Kidney epithelial cell (primary cell): ENCODE results near the gene CDH22. TPM values are rescaled to one million over a fixed set of nuclear protein-coding genes. Genes with fewer than 3 reads are reported as not detected.

ENCODE experiments used
- DNase-seq: peaks from one replicate; pipeline ENCODE4 v3.0.0-alpha.2; 2010; ENCODE audit warnings: low read depth
- H3K27me3 ChIP-seq: 2 replicates; pipeline ENCODE4 v1.6.0; 2011; ENCODE audit warnings: low read length; ENCODE audit not compliant: control insufficient read depth, insufficient read depth
- H3K36me3 ChIP-seq: 2 replicates; pipeline ENCODE4 v1.5.1; 2011; ENCODE audit warnings: low read length; ENCODE audit not compliant: control insufficient read depth, insufficient read depth
- H3K4me3 ChIP-seq: 2 replicates; pipeline ENCODE4 v1.5.1; 2011; ENCODE audit warnings: low read depth, mild to moderate bottlenecking, control low read depth, low read length
- total RNA-seq: library from RNA; depleted of rRNA; stranded (reverse); fragments of >200 nt; gene quantifications from 2 replicates; pipeline ENCODE4 v1.2.3, GENCODE V29; 2015
- TF ChIP-seq, protein P1 (sequence below): IDR thresholded peaks from 2 replicates; pipeline ENCODE4 v1.5.1; 2011; ENCODE audit warnings: mild to moderate bottlenecking, moderate library complexity, low read length, control low read depth, inconsistent platforms; ENCODE audit not compliant: insufficient read depth, poor library complexity, severe bottlenecking

The CDH22 gene
- total RNA-seq, 1 donor from 2014 or later = not detected

DNA sequence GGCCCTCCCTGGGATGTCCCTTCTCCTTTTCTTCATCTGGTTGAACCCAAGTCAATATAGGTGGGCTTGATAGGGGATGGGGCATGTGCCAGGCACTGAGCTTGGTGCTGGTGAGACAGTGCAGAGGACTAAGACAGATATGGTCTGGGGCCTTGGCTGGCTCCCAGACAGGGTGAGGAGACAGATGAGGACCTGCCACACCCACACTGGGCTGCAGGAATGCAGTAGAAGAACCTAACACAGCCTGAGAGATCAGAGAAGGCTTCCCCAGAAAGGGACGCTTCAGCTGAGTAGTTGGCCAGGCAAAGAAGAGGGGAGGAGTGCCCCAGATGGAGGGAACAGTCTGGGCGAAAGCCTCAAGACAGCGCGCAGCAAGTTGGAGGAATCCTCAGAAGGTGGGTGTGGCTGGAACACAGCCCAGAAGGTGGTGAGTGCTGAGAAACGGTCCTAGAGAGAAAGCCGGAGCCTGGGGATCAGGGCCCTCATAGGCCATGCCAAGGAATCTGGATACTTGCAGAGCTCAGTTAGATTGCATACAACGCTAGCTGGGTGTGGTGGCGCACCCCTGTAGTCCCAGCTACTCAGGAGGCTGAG is 163.8 kb downstream of the CDH22 start:
- H3K27me3 ChIP-seq = peaks cover 31% of the 10 kb centered on the region
- TF ChIP-seq, protein P1, sequence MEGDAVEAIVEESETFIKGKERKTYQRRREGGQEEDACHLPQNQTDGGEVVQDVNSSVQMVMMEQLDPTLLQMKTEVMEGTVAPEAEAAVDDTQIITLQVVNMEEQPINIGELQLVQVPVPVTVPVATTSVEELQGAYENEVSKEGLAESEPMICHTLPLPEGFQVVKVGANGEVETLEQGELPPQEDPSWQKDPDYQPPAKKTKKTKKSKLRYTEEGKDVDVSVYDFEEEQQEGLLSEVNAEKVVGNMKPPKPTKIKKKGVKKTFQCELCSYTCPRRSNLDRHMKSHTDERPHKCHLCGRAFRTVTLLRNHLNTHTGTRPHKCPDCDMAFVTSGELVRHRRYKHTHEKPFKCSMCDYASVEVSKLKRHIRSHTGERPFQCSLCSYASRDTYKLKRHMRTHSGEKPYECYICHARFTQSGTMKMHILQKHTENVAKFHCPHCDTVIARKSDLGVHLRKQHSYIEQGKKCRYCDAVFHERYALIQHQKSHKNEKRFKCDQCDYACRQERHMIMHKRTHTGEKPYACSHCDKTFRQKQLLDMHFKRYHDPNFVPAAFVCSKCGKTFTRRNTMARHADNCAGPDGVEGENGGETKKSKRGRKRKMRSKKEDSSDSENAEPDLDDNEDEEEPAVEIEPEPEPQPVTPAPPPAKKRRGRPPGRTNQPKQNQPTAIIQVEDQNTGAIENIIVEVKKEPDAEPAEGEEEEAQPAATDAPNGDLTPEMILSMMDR = no peak
- no peak overlapping the region for H3K4me3 ChIP-seq
- no peak for DNase-seq
- no peaks in the 10 kb centered on the region for H3K36me3 ChIP-seq

DNA sequence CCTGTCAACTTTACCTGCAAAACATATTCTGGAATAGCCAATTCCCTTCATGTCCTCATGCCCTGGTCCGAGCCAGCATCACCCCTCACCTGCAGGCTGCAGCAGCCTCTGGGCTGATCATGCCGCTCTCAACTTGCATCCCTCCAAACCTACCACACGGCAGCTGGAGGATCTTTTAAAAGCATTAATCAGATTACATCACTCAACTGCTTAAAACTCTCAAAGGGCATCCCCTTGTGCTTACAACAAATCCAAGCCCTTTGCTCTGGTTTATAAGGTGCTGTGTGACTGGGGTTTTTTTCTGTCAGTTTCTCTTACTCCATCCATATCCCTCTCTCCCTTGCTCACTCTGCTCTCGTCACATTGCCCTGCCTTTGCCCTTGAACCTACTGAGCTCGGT is 166.2 kb downstream of the CDH22 start:
- no peak for DNase-seq
- no peak overlapping the region for H3K4me3 ChIP-seq
- TF ChIP-seq, protein P1 = no peak
- peaks cover 40% of the 10 kb centered on the region for H3K27me3 ChIP-seq
- H3K36me3 ChIP-seq = no peaks in the 10 kb centered on the region

DNA sequence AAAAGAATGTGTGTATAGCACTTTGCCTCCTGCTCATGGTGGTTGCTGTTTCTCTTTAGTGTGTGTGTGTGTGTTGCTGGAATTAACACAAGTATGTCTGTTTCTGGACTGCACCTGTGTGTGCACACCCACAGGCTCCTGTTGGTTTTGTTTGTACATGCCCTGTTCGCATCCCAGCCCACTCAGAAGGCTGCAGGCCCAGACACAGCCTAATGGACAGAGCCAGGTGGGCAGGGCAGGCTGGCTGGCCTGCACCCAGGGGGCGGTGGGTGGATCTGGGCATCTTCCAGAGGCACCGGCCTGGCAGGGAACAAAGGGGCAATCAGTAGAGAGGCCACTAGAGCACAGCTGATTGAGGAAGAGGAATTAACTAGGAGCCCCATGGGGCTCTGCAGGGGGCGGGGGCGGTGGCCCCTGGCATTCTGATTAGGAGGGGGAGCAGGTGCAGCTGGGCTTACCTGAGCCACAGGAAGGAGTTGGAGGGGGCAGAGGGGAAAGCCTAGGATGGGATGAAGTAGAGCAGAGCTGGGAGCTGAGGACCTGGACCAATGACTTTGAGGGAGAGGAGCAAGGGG is 168.3 kb downstream of the CDH22 start:
- DNase-seq = no peak
- no peaks in the 10 kb centered on the region for H3K36me3 ChIP-seq
- TF ChIP-seq, protein P1 = no peak
- no peak overlapping the region for H3K4me3 ChIP-seq
- H3K27me3 ChIP-seq = peaks cover 50% of the 10 kb centered on the region

DNA sequence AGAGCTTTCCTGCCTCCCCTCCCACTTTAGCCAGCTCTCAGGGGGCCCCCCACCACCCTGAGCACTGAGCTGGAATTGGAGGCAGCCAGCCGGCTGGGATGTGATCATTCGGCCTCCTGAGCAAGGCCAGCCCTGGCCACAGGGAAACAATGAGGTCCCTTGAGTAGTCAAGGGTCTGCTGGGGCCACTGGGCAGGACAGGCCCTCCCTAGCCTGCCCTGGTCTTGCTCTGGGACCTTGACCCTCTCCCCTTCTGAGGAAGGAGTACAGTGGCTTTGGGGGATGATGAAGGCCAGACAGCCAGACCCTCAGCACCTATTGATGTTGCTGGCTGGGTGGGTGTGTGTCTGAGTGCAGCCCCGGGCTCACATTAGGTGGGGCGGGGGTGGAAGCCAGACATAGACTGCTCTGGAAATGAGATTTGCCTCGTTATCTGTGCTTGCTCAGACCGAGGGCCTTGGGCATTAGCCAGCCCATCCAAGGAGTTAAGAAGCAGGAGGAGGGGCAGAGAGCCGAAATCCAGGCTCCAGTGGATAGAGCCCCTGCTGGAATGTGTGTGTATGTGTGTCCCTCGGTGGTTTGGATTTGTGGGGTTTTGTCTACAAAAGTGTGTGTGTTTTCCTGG is 168.9 kb downstream of the CDH22 start:
- no peaks in the 10 kb centered on the region for H3K36me3 ChIP-seq
- H3K4me3 ChIP-seq = no peak overlapping the region
- DNase-seq = no peak
- TF ChIP-seq, protein P1 = no peak
- H3K27me3 ChIP-seq = peaks cover 51% of the 10 kb centered on the region

DNA sequence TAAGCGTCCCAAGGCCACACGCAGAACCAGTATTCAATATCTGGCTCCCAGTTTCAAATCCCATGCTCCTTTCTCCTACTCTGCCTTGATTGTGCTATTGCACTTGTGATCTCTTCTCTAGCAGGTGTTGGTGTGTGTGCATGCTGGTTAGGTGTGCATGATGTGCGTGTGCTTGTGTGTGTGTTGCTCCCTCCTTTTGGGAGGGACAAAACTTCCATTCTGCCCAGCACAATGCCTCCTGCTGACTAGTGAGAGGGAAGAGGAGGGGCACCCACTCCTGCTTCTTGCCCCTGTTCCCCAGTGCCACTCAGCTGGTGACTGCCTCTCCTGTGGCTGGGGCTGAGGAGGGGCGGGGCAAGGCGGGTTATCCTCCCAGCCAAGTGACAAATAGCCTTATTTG is 170.5 kb downstream of the CDH22 start:
- TF ChIP-seq, protein P1 = no peak
- DNase-seq = no peak
- Histone ChIP-seq H3K27me3 (peaks cover 54% of the 10 kb centered on the region), H3K4me3 (no peak overlapping the region), H3K36me3 (no peaks in the 10 kb centered on the region)
